K562 (cell line): Measurements from ENCODE around the gene CYP26A1. TPM values are rescaled to one million over a fixed set of nuclear protein-coding genes. Genes with fewer than 3 reads are reported as not detected.

Experiments
- ATAC-seq: fragments of 200-7000 bp; cut with Tn5 transposase; 3 replicates; pipeline ENCODE4 v1.9.1; 2020; ENCODE audit warnings: moderate library complexity
- BruUV-seq: library from RNA; stranded (reverse); fragments of 400-500 nt; replicated peaks from 2 replicates; lab custom pipeline; 2021; lab: Mats Ljungman, UMichigan
- CTCF ChIA-PET: fragments of 300-600 bp; formaldehyde crosslinking; extraction: SDS; loops from one replicate; lab custom pipeline; 2021; ENCODE audit warnings: low intra/inter-chr PET ratio; lab: Yijun Ruan, JAX
- POLR2A ChIA-PET: fragments of 300-600, 350-650 bp; sonication (Branson Sonifier 250); formaldehyde crosslinking; extraction: SDS; loops from one replicate; lab custom pipeline; 2021; ENCODE audit warnings: antibody characterized with exemption, inconsistent platforms; lab: Yijun Ruan, JAX
- DNase-seq, 4 experiments: peaks; one replicate each; pipeline versions ENCODE4 v3.0.0 to v3.0.0-alpha.2; 2011 to 2018; ENCODE audit warnings: low spot score in 3 of 4, mixed read lengths in 3 of 4; ENCODE audit errors: extremely low read depth in 1 of 4
- FAIRE-seq: peaks from 2 replicates; lab custom pipeline; 2011; peaks lifted over from hg19 to GRCh38; lab: Jason Lieb, UNC
- H2AFZ ChIP-seq: 2 replicates; pipeline ENCODE4 v1.6.0; 2011; ENCODE audit warnings: low read depth, low read length, control low read depth, inconsistent platforms
- H3K27ac ChIP-seq: fragments of 200-600 bp; 3 replicates; pipeline ENCODE4 v1.8.0; 2011; ENCODE audit warnings: low read depth, mild to moderate bottlenecking, control low read depth, inconsistent platforms, low read length, moderate library complexity, mixed read lengths; ENCODE audit errors: extremely low read depth
- H3K27me3 ChIP-seq, 2 experiments: fragments of 300-600 bp in 1 of 2; 2 replicates in 1 of 2; 3 replicates in 1 of 2; pipeline versions ENCODE4 v1.6.0 to v1.8.0; 2011; ENCODE audit warnings: inconsistent platforms in 2 of 2, low read length in 2 of 2, mild to moderate bottlenecking in 1 of 2, mixed read lengths in 1 of 2, moderate library complexity in 1 of 2; ENCODE audit not compliant: control insufficient read depth in 2 of 2, insufficient read depth in 2 of 2
- H3K36me3 ChIP-seq: fragments of 300-600 bp; 3 replicates; pipeline ENCODE4 v1.8.0; 2011; ENCODE audit warnings: mild to moderate bottlenecking, low read length, inconsistent platforms; ENCODE audit not compliant: control insufficient read depth, insufficient read depth
- H3K4me1 ChIP-seq, 2 experiments: fragments of 200-600 bp in 1 of 2; replicated peaks in 1 of 2; 2 replicates in 1 of 2; 3 replicates in 1 of 2; pipeline versions ENCODE4 v1.5.1 to v1.8.0; 2011; ENCODE audit warnings: inconsistent platforms in 2 of 2, low read length in 2 of 2, mild to moderate bottlenecking in 1 of 2, mixed read lengths in 1 of 2, moderate library complexity in 1 of 2; ENCODE audit not compliant: control insufficient read depth in 2 of 2, insufficient read depth in 2 of 2
- H3K4me2 ChIP-seq: 2 replicates; pipeline ENCODE4 v1.6.1; 2011; ENCODE audit warnings: low read length, control low read depth, inconsistent platforms, mixed read lengths; ENCODE audit not compliant: insufficient read depth
- H3K4me3 ChIP-seq: fragments of 200-600 bp; sonication (generic), shearing (Covaris generic); 2 replicates; pipeline ENCODE4 v1.5.1; 2016; ENCODE audit warnings: control low read depth, inconsistent platforms
- H3K79me2 ChIP-seq: fragments of 200-600 bp; 3 replicates; pipeline ENCODE4 v1.8.0; 2011; ENCODE audit warnings: low read length, inconsistent platforms; ENCODE audit not compliant: control insufficient read depth, insufficient read depth
- H3K9ac ChIP-seq, 2 experiments: 2 replicates each; pipeline versions ENCODE4 v1.6.0 to v1.6.1; 2011; ENCODE audit warnings: low read depth in 2 of 2, low read length in 2 of 2, control low read depth in 1 of 2, inconsistent platforms in 1 of 2, mild to moderate bottlenecking in 1 of 2, mixed read lengths in 1 of 2; ENCODE audit not compliant: insufficient read depth in 1 of 2
- H3K9me1 ChIP-seq: one replicate; pipeline ENCODE4 v1.6.0; 2011; ENCODE audit warnings: inconsistent platforms, mild to moderate bottlenecking, low read length, moderate library complexity; ENCODE audit not compliant: control insufficient read depth, insufficient read depth
- H3K9me3 ChIP-seq: replicated peaks from 2 replicates; pipeline ENCODE4 v1.5.1; 2011; ENCODE audit warnings: low read depth, low read length, inconsistent platforms; ENCODE audit not compliant: control insufficient read depth, insufficient read depth
- H4K20me1 ChIP-seq: replicated peaks from 2 replicates; pipeline ENCODE4 v1.6.1; 2011; ENCODE audit warnings: low read length, inconsistent platforms, mixed read lengths; ENCODE audit not compliant: control insufficient read depth, insufficient read depth
- ETV6 ChIP-seq, 3 experiments: fragments of 150-350 bp in 1 of 3; sonication (generic) in 1 of 3; formaldehyde crosslinking in 1 of 3; IDR thresholded peaks; 2 replicates each; pipeline versions ENCODE4 v1.6.1 to v1.8.0; 2014 to 2022; ENCODE audit warnings: borderline replicate concordance in 2 of 3, low read depth in 2 of 3, antibody characterized with exemption in 1 of 3, low read length in 1 of 3, mild to moderate bottlenecking in 1 of 3, missing genetic modification reagents in 1 of 3
- EWSR1 ChIP-seq: fragments of 450-650 bp; IDR thresholded peaks from 2 replicates; pipeline ENCODE4 v1.6.1; 2018; ENCODE audit warnings: borderline replicate concordance, mild to moderate bottlenecking, low read depth, moderate library complexity; ENCODE audit not compliant: partially characterized antibody
- JUNB ChIP-seq: fragments of 450-650 bp; formaldehyde crosslinking; conservative IDR thresholded peaks from 2 replicates; pipeline ENCODE4 v1.4.0; 2020; ENCODE audit warnings: mild to moderate bottlenecking
- ZNF277 ChIP-seq: fragments of 250-450 bp; sonication (Bioruptor Pico); IDR thresholded peaks from 2 replicates; pipeline ENCODE4 v1.8.0; 2022; ENCODE audit warnings: inconsistent platforms, mild to moderate bottlenecking, moderate library complexity, borderline replicate concordance
- ZNF764 ChIP-seq: fragments of 250-450 bp; sonication (Bioruptor Pico); IDR thresholded peaks from 2 replicates; pipeline ENCODE4 v1.4.0; 2020; ENCODE audit warnings: low read depth, mild to moderate bottlenecking, moderate library complexity
- WGBS: fragments of 100-300 bp; shearing (Covaris generic); methylation state at CpG from one replicate; pipeline ENCODE4 v1.1.6; 2016; ENCODE audit warnings: low coverage, mixed read lengths; ENCODE audit not compliant: insufficient coverage; ENCODE audit errors: missing lambda C conversion rate; 5-methylcytosine and 5-hydroxymethylcytosine counted together
- in situ Hi-C: fragments of 300-500 bp; cut with MboI; formaldehyde crosslinking; loops from 4 replicates; pipeline ENCODE4 v1.15.0; 2018; ENCODE audit warnings: inconsistent platforms, mixed read lengths
- intact Hi-C: fragments of 100-400 bp; cut with micrococcal nuclease; formaldehyde crosslinking; loops from 2 replicates; pipeline ENCODE4 v1.14.2; 2022
- polyA plus RNA-seq, 8 experiments: library from polyadenylated mRNA; depleted of rRNA in 4 of 8; stranded (reverse) in 5 of 8; unstranded in 3 of 8; fragments of >200 nt; fragmentation: Nextera tagmentation in 2 of 8; fragmentation: Illumina TruSeq in 1 of 8; extraction: Ambion mirVana in 2 of 8; extraction: Trizol in 1 of 8; gene quantifications; 2 replicates each; pipeline versions ENCODE4 v1.2.1 to v1.2.3, GENCODE V29; 2011 to 2014; ENCODE audit warnings: inconsistent platforms in 1 of 8, missing spikeins in 1 of 8
- total RNA-seq, 7 experiments: library from RNA; depleted of rRNA in 6 of 7; stranded (reverse); fragments of >200 nt in 6 of 7; fragmentation: Illumina TruSeq in 2 of 7; extraction: Trizol in 2 of 7; gene quantifications; 2 replicates each; pipeline versions ENCODE4 v1.2.1 to v1.2.3, GENCODE V29; 2011 to 2021; ENCODE audit warnings: low replicate concordance in 1 of 7

CYP26A1 gene
- total and polyA plus RNA-seq, 9 of the 15 experiments (the other 6 are each of a cell fraction or from before 2014, with no cell fraction given), result 0.11 to 5.1 (median 1.6) TPM

GRCh38 chr10:93113042-93113441 is 39.3 kb downstream of the CYP26A1 start:
- Histone ChIP-seq H3K9ac (no peak overlapping the region), H3K4me3 (no peak overlapping the region), H3K27me3 (peaks cover 0 to 10% of the 10 kb centered on the region in 2 experiments; a peak in 4 of 5 replicates), H4K20me1 (no peaks in the 10 kb centered on the region), H3K79me2 (no peaks in the 10 kb centered on the region), H3K4me2 (no peak overlapping the region), H3K4me1 (no peaks in the 10 kb centered on the region), H3K9me1 (no peaks in the 10 kb centered on the region), H3K27ac (no peak overlapping the region), H3K36me3 (no peaks in the 10 kb centered on the region), H3K9me3 (no peaks in the 10 kb centered on the region), H2AFZ (no peak overlapping the region)
- no peak for ATAC-seq
- TF ChIP-seq ZNF277 (CRISPR knock-in tag), result no peak
- no peak for TF ChIP-seq EWSR1
- TF ChIP-seq ETV6 (IDR thresholded peaks at IDR 0.05; ENCODE audit: borderline replicate concordance in 1 of 2, low read depth in 2 of 2, low read length in 1 of 2), result no peak
- no peak for TF ChIP-seq ETV6 (CRISPR knock-in tag; IDR thresholded peaks at IDR 0.05; ENCODE audit: borderline replicate concordance)
- TF ChIP-seq ZNF764, result no peak
- no peak for TF ChIP-seq JUNB (CRISPR knock-in tag)
- 0% methylated on average over 1 of the region's 2 CpGs for whole genome bisulfite sequencing
- ChIA-PET CTCF (no interaction called here), POLR2A (no interaction called here)
- DNase-seq, result no peak
- no peak for FAIRE-seq
- in situ Hi-C loops (no loop called here), intact Hi-C loops (loop anchor here (10.0 kb wide), 1 partner anchor 172 kb away; no protein-coding TSS in a partner anchor)
- BruUV-seq, result no TSS peak
